Kidney (tissue), 14 donors: ENCODE data around the gene ST6GALNAC6. TPM values are rescaled to one million over a fixed set of nuclear protein-coding genes. Genes with fewer than 3 reads are reported as not detected.

ENCODE experiments used
- DNase-seq, 5 donors: peaks; one replicate each; pipeline ENCODE4 v3.0.0-alpha.2; 2013 to 2020
- FAIRE-seq: peaks from 2 replicates; lab custom pipeline; 2012; peaks lifted over from hg19 to GRCh38; lab: Jason Lieb, UNC
- H3K27ac ChIP-seq, 2 donors: one replicate each; pipeline ENCODE4 v1.7.0; 2013; ENCODE audit warnings: low read depth in 2 of 2, low read length in 2 of 2, inconsistent platforms in 1 of 2
- H3K27me3 ChIP-seq: one replicate; pipeline ENCODE4 v1.7.1; 2013; ENCODE audit warnings: low read length, inconsistent platforms; ENCODE audit not compliant: control insufficient read depth, insufficient read depth
- H3K36me3 ChIP-seq, 3 donors: one replicate each; pipeline versions ENCODE4 v1.7.0 to v1.7.1; 2013; ENCODE audit warnings: low read length in 3 of 3, control low read depth in 1 of 3, inconsistent platforms in 1 of 3; ENCODE audit not compliant: insufficient read depth in 3 of 3, control insufficient read depth in 2 of 3
- H3K4me1 ChIP-seq, 3 donors: one replicate each; pipeline versions ENCODE4 v1.7.0 to v1.7.1; 2013; ENCODE audit warnings: low read length in 3 of 3, inconsistent platforms in 1 of 3, low read depth in 1 of 3; ENCODE audit not compliant: control insufficient read depth in 2 of 3, insufficient read depth in 2 of 3
- H3K4me3 ChIP-seq, 3 donors: one replicate each; pipeline versions ENCODE4 v1.7.0 to v1.8.1; 2013; ENCODE audit warnings: low read length in 3 of 3, control low read depth in 1 of 3, inconsistent platforms in 1 of 3
- H3K9ac ChIP-seq, 3 donors: one replicate each; pipeline versions ENCODE4 v1.7.0 to v1.7.1; 2013; ENCODE audit warnings: low read length in 3 of 3, control low read depth in 1 of 3, inconsistent platforms in 1 of 3
- H3K9me3 ChIP-seq, 3 donors: one replicate each; pipeline versions ENCODE4 v1.7.0 to v1.7.1; 2013; ENCODE audit warnings: low read length in 3 of 3, control low read depth in 1 of 3, inconsistent platforms in 1 of 3; ENCODE audit not compliant: control insufficient read depth in 2 of 3, insufficient read depth in 1 of 3
- CTCF ChIP-seq: IDR thresholded peaks from 3 replicates; pipeline ENCODE4 v1.5.1; 2012; ENCODE audit warnings: mild to moderate bottlenecking, moderate library complexity, borderline replicate concordance; ENCODE audit not compliant: insufficient read depth; ENCODE audit errors: extremely low read depth
- intact Hi-C: fragments of 100-400 bp; cut with DNase I; formaldehyde crosslinking; loops from one replicate; pipeline ENCODE4 v1.11.1; 2022
- polyA plus RNA-seq: library from polyadenylated mRNA; stranded (reverse); fragments of 350-450 nt; fragmentation: Illumina TruSeq; extraction: RNeasy Lipid Tissue Mini Kit (QIAGEN cat#74804); gene quantifications from one replicate; pipeline ENCODE4 v1.2.3, GENCODE V29; 2014; ENCODE audit warnings: low read depth, low replicate concordance; ENCODE audit not compliant: insufficient read depth
- total RNA-seq: library from RNA; stranded (reverse); fragmentation: NEBNext Ultra II Directional; extraction: Animal tissue kit (Norgen Biotek cat#: 25700); gene quantifications from one replicate; pipeline ENCODE4 v1.2.1, GENCODE V29; 2021
- donor health status: control.
- donor health status: control.
- donor health status: control.
- donor health status: control.
- donor health status: control.
- donor health status: DM: yes; HTN: yes; CAD: no.
- donor health status: Normal renal cell carcinoma (clear cell type).

ST6GALNAC6 gene
- total and polyA plus RNA-seq, 2 donors from 2014 or later = 74.6 to 75.0 TPM

GRCh38 chr9:127854184-127854806, 45.1 kb downstream of the ST6GALNAC6 start, which contains the start of gene ENG:
Gene ENG, minus strand, starts transcription at chr9:127854658. Its CDS starts 303 bp downstream, at chr9:127854355.
- H3K4me1 ChIP-seq = peaks cover 0 to 38% (median 0%) of the 10 kb centered on the region in 3 donors
- H3K9me3 ChIP-seq = peaks cover 0 to 2% (median 0%) of the 10 kb centered on the region in 3 donors
- intact Hi-C loops = no loop called here
- no peak for TF ChIP-seq CTCF
- DNase-seq (peak; percentile 41 to 96 (median 64)), FAIRE-seq (no peak)
- peak within 1 kb of the TSS; percentile 54 to 81 (median 63) for H3K4me3 ChIP-seq
- peaks cover 0 to 14% (median 0%) of the 10 kb centered on the region in 3 donors for H3K36me3 ChIP-seq
- H3K27me3 ChIP-seq = no peaks in the 10 kb centered on the region
- peak within 1 kb of the TSS; percentile 30 to 87 (median 67) for H3K9ac ChIP-seq
- peak within 1 kb of the TSS; percentile 91 to 93 for H3K27ac ChIP-seq

GRCh38 chr9:127853312-127854183, 45.9 kb downstream of the ST6GALNAC6 start:
- Histone ChIP-seq H3K27me3 (no peaks in the 10 kb centered on the region), H3K36me3 (peaks cover 0 to 16% (median 0%) of the 10 kb centered on the region in 3 donors), H3K4me1 (peaks cover 0 to 33% (median 0%) of the 10 kb centered on the region in 3 donors), H3K9ac (peak overlapping the region; percentile 30 to 87 (median 67)), H3K9me3 (peaks cover 0 to 6% (median 0%) of the 10 kb centered on the region in 3 donors), H3K4me3 (peak overlapping the region; percentile 54 to 81 (median 63)), H3K27ac (peak overlapping the region; percentile 91 to 93)
- FAIRE-seq (no peak), DNase-seq (peak in 2 of 5 donors; percentile 56 to 69)
- intact Hi-C loops = no loop called here
- no peak for TF ChIP-seq CTCF

- Histone ChIP-seq H3K9ac (peak overlapping the region in 2 of 3 donors; percentile 35 to 87), H3K36me3 (peaks cover 0 to 16% (median 0%) of the 10 kb centered on the region in 3 donors), H3K9me3 (peaks cover 0 to 6% (median 0%) of the 10 kb centered on the region in 3 donors), H3K27me3 (no peaks in the 10 kb centered on the region), H3K27ac (peak overlapping the region; percentile 91 to 93), H3K4me3 (peak overlapping the region; percentile 30 to 81 (median 63)), H3K4me1 (peaks cover 0 to 29% (median 0%) of the 10 kb centered on the region in 3 donors)
- no peak for TF ChIP-seq CTCF
- DNase-seq (no peak), FAIRE-seq (no peak)
- intact Hi-C loops = no loop called here
Measured at GRCh38 chr9:127852829-127853228, 46.6 kb downstream of the ST6GALNAC6 start.
